Activated T-cell treated with anti-CD3 and anti-CD28 coated beads, Interleukin-2, amount 50 U/mL, for 72 hours (primary cell): Measurements from ENCODE around the gene SIRPA. TPM values are rescaled to one million over a fixed set of nuclear protein-coding genes. Genes with fewer than 3 reads are reported as not detected.
A peak's percentile ranks its signal among the peaks of the same experiment; 100 is the strongest.

Experiments used
- ATAC-seq, 2 donors: fragments of 150-1000 bp; cut with Tn5 transposase; replicated peaks in 1 of 2; 2 replicates each; pipeline ENCODE4 v1.10.0; 2021; ENCODE audit warnings: moderate library complexity in 2 of 2, mild to moderate bottlenecking in 1 of 2
- DNase-seq, 2 donors: peaks; one replicate each; pipeline ENCODE4 v3.0.0; 2021 to 2022; ENCODE audit warnings: mixed read lengths in 1 of 2
- H3K27ac Mint-ChIP-seq: one replicate; pipeline ENCODE4 v1.8.0; 2022; ENCODE audit warnings: mild to moderate bottlenecking, moderate library complexity, mixed read lengths
- H3K27me3 Mint-ChIP-seq: one replicate; pipeline ENCODE4 v1.8.0; 2022; ENCODE audit warnings: low read depth, mixed read lengths
- H3K36me3 Mint-ChIP-seq, 2 donors: one replicate each; pipeline ENCODE4 v1.8.0; 2022; ENCODE audit warnings: mixed read lengths in 2 of 2, mild to moderate bottlenecking in 1 of 2; ENCODE audit not compliant: insufficient read depth in 2 of 2
- H3K4me1 Mint-ChIP-seq: one replicate; pipeline ENCODE4 v1.8.0; 2022; ENCODE audit warnings: low read depth, mixed read lengths
- H3K4me3 Mint-ChIP-seq, 2 donors: one replicate each; pipeline ENCODE4 v1.8.0; 2022; ENCODE audit warnings: mild to moderate bottlenecking in 2 of 2, mixed read lengths in 2 of 2, moderate library complexity in 2 of 2
- H3K9me3 Mint-ChIP-seq, 2 donors: one replicate each; pipeline ENCODE4 v1.8.0; 2022; ENCODE audit warnings: mixed read lengths in 2 of 2
- total RNA-seq, 2 donors: library from RNA; stranded (reverse); gene quantifications; one replicate each; pipeline ENCODE4 v1.2.3, GENCODE V29; 2022

The SIRPA gene
- total RNA-seq, 2 donors from 2014 or later: 0.05 to 0.22 TPM

- no peak for ATAC-seq
- Mint-ChIP-seq H3K4me1 (no peaks in the 10 kb centered on the region), H3K27me3 (peaks cover 29% of the 10 kb centered on the region), H3K27ac (no peak overlapping the region), H3K9me3 (no peaks in the 10 kb centered on the region), H3K36me3 (no peaks in the 10 kb centered on the region), H3K4me3 (no peak overlapping the region)
- no peak for DNase-seq
These were observed 10.0 kb upstream of the SIRPA start for GRCh38 chr20:1885254-1885653.

GRCh38 chr20:1885940-1886693 is 9.1 kb upstream of the SIRPA start:
- Mint-ChIP-seq H3K9me3 (no peaks in the 10 kb centered on the region), H3K4me3 (no peak overlapping the region), H3K27me3 (peaks cover 36% of the 10 kb centered on the region), H3K4me1 (no peaks in the 10 kb centered on the region), H3K27ac (no peak overlapping the region), H3K36me3 (no peaks in the 10 kb centered on the region)
- ATAC-seq (no peak), DNase-seq (no peak)

- Mint-ChIP-seq H3K9me3 (no peaks in the 10 kb centered on the region), H3K27me3 (peaks cover 37% of the 10 kb centered on the region), H3K4me3 (no peak overlapping the region), H3K27ac (no peak overlapping the region), H3K36me3 (no peaks in the 10 kb centered on the region), H3K4me1 (no peaks in the 10 kb centered on the region)
- ATAC-seq (no peak), DNase-seq (no peak)
These were observed 7.9 kb upstream of the SIRPA start for GRCh38 chr20:1887321-1887720.

GRCh38 chr20:1887756-1888155 is 7.5 kb upstream of the SIRPA start:
- ATAC-seq (no peak), DNase-seq (no peak)
- Mint-ChIP-seq H3K27me3 (peaks cover 39% of the 10 kb centered on the region), H3K4me1 (no peaks in the 10 kb centered on the region), H3K4me3 (no peak overlapping the region), H3K9me3 (no peaks in the 10 kb centered on the region), H3K27ac (no peak overlapping the region), H3K36me3 (no peaks in the 10 kb centered on the region)

GRCh38 chr20:1888796-1889463 is 6.3 kb upstream of the SIRPA start:
- ATAC-seq: peak in 1 of 2 donors; percentile 30
- H3K4me3 Mint-ChIP-seq: no peak overlapping the region

GRCh38 chr20:1890469-1891262 is 4.5 kb upstream of the SIRPA start:
- no peak overlapping the region for H3K27ac Mint-ChIP-seq
- no peaks in the 10 kb centered on the region for H3K9me3 Mint-ChIP-seq
- H3K27me3 Mint-ChIP-seq: peaks cover 57% of the 10 kb centered on the region
- DNase-seq: no peak
- H3K4me1 Mint-ChIP-seq: peaks cover 2% of the 10 kb centered on the region
- no peaks in the 10 kb centered on the region for H3K36me3 Mint-ChIP-seq
- ATAC-seq: no peak
- H3K4me3 Mint-ChIP-seq: no peak overlapping the region

More at GRCh38 chr20:1888796-1889463, 6.3 kb upstream of the SIRPA start:
- Mint-ChIP-seq H3K27me3 (peaks cover 51% of the 10 kb centered on the region), H3K27ac (no peak overlapping the region), H3K36me3 (no peaks in the 10 kb centered on the region), H3K9me3 (no peaks in the 10 kb centered on the region), H3K4me1 (no peaks in the 10 kb centered on the region)
- DNase-seq: no peak

- no peak for ATAC-seq
- Mint-ChIP-seq H3K27ac (no peak overlapping the region), H3K4me3 (no peak overlapping the region), H3K9me3 (no peaks in the 10 kb centered on the region), H3K27me3 (peaks cover 65% of the 10 kb centered on the region), H3K36me3 (no peaks in the 10 kb centered on the region), H3K4me1 (peaks cover 5% of the 10 kb centered on the region)
- DNase-seq: no peak
These were observed 3.7 kb upstream of the SIRPA start for GRCh38 chr20:1891263-1892118.

GRCh38 chr20:1892119-1892385 is 3.2 kb upstream of the SIRPA start:
- no peaks in the 10 kb centered on the region for H3K9me3 Mint-ChIP-seq
- no peak overlapping the region for H3K27ac Mint-ChIP-seq
- DNase-seq (no peak), ATAC-seq (no peak)
- no peaks in the 10 kb centered on the region for H3K36me3 Mint-ChIP-seq
- peaks cover 71% of the 10 kb centered on the region for H3K27me3 Mint-ChIP-seq
- H3K4me3 Mint-ChIP-seq: no peak overlapping the region
- peaks cover 5% of the 10 kb centered on the region for H3K4me1 Mint-ChIP-seq

- no peak for DNase-seq
- Mint-ChIP-seq H3K27me3 (peaks cover 61% of the 10 kb centered on the region), H3K4me3 (peak overlapping the region; percentile 10 to 43), H3K27ac (no peak overlapping the region), H3K36me3 (no peaks in the 10 kb centered on the region), H3K4me1 (peaks cover 5% of the 10 kb centered on the region), H3K9me3 (no peaks in the 10 kb centered on the region)
- ATAC-seq: no peak
These were observed 1.3 kb upstream of the SIRPA start for GRCh38 chr20:1893721-1894470.

GRCh38 chr20:1894471-1894950 is 696 bp upstream of the SIRPA start:
- peak; percentile 59 to 76 for ATAC-seq
- Mint-ChIP-seq H3K4me1 (peaks cover 5% of the 10 kb centered on the region), H3K27me3 (peaks cover 66% of the 10 kb centered on the region), H3K4me3 (peak overlapping the region in 1 of 2 donors; percentile 17), H3K36me3 (no peaks in the 10 kb centered on the region), H3K9me3 (no peaks in the 10 kb centered on the region), H3K27ac (no peak overlapping the region)
- DNase-seq: peak; percentile 30 to 34

GRCh38 chr20:1895674-1896483 is 672 bp downstream of the SIRPA start:
- Mint-ChIP-seq H3K27me3 (peaks cover 59% of the 10 kb centered on the region), H3K9me3 (no peaks in the 10 kb centered on the region), H3K27ac (no peak overlapping the region), H3K36me3 (no peaks in the 10 kb centered on the region), H3K4me1 (peaks cover 5% of the 10 kb centered on the region), H3K4me3 (peak overlapping the region; percentile 56 to 67)
- ATAC-seq (no peak), DNase-seq (no peak)
